GM19467 (cell line): ENCODE results near the gene MAP3K14.
A peak's percentile ranks its signal among the peaks of the same experiment; 100 is the strongest.

Source experiments
- ATAC-seq: cut with Tn5 transposase; IDR thresholded peaks from one replicate; pipeline ENCODE4 v1.9.1; 2021; ENCODE audit warnings: mild to moderate bottlenecking, moderate library complexity; ENCODE audit not compliant: unreplicated experiment

MAP3K14 gene

DNA sequence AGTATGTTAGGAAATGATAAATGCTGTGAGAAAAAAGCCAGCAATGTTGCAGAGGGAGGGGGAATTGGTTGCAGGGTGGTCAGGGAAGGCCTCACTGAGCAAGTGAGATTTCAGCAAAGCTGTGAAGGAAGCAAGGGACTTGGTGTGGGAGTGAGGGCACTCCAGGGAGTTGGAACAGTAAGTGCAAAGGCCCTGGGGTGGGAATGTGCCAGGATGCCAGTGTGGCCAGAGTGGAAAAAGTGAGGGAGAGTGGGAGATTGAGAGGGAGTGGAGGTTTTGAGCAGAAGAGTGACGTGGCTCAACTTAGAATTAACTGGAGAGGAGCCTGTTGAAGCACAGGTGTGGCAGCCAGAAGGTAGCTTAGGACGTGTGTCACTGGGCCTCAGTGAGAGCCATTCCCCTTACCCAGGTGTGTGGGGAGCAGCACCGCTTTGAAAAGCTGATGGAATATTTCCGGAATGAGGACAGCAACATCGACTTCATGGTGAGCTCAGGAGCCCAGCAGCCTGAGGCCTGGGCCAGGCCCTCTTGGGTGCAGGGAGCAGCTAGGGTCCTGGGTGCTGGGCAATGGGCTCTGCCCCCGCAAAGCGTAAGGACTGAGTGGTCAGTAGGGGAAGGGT, 78.6 kb downstream of the MAP3K14 start:
- no peak for ATAC-seq

GRCh38 chr17:45237686-45238085, 79.1 kb downstream of the MAP3K14 start:
- ATAC-seq: no peak

GRCh38 chr17:45236282-45236606, 80.6 kb downstream of the MAP3K14 start:
- ATAC-seq: no peak

GRCh38 chr17:45235416-45236281, 81.2 kb downstream of the MAP3K14 start:
- ATAC-seq: no peak

GRCh38 chr17:45234641-45235415, 82.0 kb downstream of the MAP3K14 start:
- no peak for ATAC-seq

DNA sequence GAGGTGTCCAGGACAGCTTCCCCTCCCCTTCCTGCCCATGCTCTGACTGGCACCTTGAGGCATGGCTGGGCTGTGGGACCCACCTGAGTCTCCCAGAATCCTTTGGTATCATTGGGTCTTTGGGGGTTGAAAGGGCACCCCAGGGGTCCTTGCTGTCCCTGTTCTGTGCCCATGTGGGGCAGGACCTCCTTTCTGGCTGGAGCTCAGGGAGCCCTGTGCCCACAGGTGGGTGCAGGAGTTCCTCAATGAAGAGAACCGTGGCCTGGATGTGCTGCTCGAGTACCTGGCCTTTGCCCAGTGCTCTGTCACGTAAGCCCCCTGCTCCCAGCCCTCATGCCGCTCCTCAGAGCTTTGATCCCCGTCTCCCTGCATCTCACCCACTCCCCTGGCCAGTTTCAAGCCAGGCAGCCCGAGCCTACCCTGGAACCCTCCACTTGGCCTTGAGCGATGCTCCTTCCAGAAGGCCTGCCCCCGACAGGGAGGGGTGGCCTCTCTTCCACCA, 83.3 kb downstream of the MAP3K14 start:
- no peak for ATAC-seq

DNA sequence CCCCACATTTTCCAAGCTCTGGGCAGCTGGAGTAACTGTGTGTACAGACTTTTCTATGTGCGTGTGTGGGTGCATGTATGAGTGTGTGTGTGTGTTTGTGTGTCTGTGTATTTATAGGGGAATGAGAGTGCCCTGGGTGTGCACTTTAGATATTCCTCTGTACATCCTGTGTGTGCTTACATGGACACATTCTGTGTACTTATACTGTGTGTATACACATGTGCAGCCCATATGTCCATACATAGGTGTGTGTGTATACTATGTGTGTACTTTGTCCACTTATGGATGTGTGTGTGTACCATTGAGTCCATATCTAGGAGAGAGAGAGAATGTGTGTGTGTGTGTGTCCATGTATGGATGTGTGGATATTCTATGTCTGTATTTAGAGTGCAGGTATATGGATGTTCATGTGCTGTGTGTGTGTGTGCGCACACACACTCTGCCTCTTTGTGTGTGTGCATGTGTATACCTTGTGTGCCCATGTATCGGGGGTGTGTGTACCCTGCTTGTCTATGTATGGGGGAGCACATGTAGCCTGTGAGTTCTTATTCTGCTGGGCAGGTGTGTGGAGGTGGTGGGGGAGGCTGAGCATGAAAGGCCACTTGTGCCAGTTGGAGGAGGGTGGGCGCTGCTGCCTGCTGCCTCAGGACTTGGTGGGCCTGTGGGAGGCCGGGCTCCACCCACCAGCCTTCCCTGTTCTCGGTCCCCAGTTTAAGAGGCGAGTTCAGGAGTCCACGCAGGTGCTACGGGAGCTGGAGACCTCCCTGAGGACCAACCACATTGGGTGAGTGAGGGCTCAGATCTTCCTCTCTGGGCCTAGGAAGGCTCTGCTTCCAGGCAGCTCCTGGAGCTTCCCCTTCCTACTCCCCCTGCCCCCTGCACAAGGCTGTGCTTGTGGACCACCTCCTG, 84.1 kb downstream of the MAP3K14 start:
- ATAC-seq: no peak

GRCh38 chr17:45231481-45232116, 85.2 kb downstream of the MAP3K14 start:
- no peak for ATAC-seq

DNA sequence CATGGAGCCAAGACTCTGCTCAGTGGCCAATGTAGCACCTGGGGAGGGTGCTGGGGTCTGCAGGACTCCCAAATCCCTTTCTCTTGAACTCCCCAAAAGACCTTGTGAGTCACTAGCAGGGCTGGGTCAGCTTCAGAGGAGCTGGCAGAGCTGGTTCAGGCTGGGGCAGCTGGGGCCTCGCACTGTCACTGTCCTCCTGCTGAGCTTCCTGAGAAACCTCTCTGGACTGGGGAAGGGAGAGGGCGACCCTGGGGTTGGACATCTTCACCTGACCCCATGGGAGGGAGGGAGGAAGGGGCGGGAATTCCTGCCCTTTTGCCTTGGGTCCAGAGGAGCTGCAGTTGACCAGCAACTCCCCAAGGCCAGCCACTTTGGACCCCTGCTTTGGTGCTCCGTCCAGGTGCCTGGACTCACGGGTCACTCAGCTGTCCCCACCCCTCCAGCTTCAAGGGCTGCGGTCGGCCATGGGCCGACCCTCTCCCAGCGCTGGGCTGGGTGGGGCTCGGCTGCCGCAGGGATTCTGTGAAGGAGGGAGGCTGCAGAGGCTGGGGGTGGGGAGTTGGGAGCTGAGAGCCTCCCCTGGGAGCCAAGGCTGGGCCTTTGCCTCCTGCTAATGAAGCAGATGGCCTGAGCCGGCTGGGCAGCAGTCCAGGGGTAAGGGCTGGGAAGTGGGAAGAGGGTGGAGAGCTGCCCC, 85.9 kb downstream of the MAP3K14 start:
- ATAC-seq: no peak

- no peak for ATAC-seq
These were observed 86.4 kb downstream of the MAP3K14 start for GRCh38 chr17:45230410-45230786.

DNA sequence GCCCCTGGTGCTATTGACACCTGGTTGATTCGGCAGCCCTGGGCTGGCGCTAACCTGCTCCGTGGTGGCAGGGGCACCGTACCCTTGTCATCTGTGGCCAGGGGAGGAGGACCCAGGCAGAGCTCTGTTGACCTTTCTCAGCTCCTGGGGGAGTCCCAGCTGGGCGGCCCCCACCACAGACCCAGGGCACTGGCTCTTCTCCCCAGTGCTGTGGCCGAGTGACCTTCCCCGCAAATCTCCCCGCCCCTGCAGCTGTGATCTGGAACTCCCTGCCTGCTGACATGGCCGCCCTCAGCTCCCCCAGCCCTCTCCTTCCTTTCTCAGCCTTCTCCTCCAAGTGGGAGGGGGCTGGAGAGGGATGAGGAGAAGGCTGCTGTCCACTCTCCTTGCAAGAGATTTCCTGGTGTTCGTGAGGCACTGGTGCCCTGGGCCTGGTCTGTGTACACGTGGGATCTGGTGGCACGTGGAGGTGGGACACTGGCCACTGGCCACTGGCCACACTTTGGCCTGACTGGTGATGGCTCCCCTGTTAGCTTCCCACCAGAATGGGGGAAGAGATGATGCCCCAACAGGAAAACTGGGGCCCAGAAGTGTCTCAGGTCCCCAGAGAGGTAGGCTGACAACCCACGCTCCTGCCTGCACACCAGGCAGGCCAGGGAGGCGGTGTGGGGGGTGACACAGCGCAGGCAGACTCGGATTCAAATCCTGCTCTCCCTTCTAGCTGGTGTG, 87.0 kb downstream of the MAP3K14 start:
- no peak for ATAC-seq

GRCh38 chr17:45228763-45229539, 87.9 kb downstream of the MAP3K14 start:
- ATAC-seq: peak; percentile 33

- no peak for ATAC-seq
These were observed 88.7 kb downstream of the MAP3K14 start for GRCh38 chr17:45227926-45228762.

DNA sequence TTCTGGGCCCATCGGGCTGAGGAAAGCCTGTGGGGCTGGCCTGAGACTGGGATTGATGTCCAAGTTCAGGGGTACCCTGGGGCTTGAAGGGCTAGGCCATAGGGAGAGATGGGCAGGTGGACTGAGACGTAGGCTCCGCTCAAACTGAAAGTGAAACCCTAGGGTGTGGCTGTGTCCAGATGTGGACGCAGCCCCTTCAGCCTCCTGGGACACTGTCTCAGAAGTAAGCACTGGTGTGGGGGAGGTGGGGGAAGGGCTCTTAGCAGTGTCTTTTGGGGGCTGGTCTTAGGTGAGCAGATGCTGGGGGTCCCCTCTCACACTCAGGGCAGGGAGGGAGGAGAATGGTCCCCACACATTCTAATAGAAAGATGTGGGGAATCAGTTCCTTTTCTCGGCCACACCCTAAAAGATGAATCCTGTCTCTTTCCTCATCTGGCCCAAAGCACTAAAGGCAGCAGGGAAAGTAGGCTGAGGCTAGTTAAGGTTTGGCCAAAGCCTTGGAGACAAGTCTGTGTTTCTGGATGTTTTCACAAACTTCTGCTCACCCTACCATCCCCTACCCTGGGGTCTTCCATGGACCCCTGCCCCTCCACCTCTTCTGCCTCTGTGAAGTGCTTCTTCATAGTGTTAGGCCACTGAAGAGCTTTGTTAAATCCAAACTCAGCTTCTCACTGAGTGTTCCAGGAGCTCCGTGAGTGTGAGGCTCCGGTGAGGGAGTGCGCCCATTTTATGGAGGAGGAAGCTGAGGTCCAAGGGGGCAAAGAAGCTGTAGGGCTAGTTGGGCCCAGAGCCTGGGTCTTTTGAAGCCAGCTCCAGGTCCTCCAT, 89.5 kb downstream of the MAP3K14 start:
- no peak for ATAC-seq

DNA sequence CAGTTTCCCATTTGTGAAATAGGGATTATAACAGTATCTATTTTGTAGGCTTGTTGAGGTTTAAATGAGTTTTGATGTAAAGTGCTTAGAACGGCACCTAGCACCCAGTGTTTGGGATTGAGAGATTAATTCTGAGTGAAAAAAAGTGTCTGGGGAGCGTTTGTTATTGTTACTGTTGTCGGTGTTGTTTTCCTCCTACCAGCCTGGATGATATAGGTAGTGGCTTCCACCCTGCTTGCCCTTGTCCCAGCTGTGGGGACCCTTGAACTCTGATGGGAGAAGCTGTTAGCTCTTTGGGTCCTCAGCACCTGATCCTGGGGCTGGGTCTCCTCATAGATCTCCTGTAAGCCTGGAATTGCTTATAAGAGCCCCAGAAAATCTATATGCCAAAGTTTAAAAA, 90.2 kb downstream of the MAP3K14 start:
- ATAC-seq: no peak

DNA sequence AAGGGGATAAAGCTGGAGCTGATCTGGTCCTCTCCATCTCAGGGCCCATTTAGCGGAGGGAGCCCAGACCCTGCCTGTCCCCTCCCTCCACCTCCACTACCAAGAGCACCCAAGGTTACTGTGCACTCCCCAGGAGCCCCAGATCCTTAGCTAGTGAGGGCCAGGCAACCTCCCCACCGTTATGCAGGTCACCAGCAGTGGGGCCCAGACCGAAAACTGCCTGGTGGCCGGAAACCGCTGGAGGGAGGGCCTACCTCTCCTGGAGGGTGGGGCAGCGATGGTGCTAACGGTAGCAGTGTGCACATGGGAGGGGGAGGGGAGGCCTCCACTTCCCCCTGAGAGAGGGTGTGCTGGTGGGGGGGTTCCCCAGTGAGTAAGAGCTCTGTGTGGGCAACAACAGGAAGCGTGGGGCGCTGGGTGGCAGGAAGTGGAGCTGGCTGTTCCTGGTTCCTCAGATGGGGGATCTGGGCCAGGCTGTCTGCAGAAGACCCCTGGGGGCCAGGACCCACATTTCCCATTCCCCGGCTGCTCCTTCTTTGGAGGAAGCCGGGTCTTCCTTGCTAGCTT, 90.8 kb downstream of the MAP3K14 start:
- ATAC-seq: peak; percentile 42
